ENCODE results near the gene AOPEP. TPM values are rescaled to one million over a fixed set of nuclear protein-coding genes. Genes with fewer than 3 reads are reported as not detected.
"Not testable (repeated sequence)": the region's sequence is repeated elsewhere in the genome, so short reads cannot be mapped to it uniquely, and the experiment has no call there.

Gene AOPEP
- total and polyA plus RNA-seq, 2 of the 13 experiments (the other 11 are each of a cell fraction or from before 2014, with no cell fraction given), result 22.2 to 41.6 TPM

GRCh38 chr9:94878804-94879203, 152.3 kb downstream of the AOPEP start:
- H3K4me2 ChIP-seq (ENCODE audit: low read depth, low read length); H3K27ac ChIP-seq (ENCODE audit: extremely low read length, insufficient read depth, low read length); CTCF ChIA-PET (ENCODE audit: low intra/inter-chr PET ratio, low total read pairs); in situ Hi-C loops (cut with HindIII; ENCODE audit: extremely low pct_ligation_motif_present, low pct_unique_long_range_greater_than_20kb); H3K27me3 ChIP-seq (ENCODE audit: control insufficient read depth in 1 of 2, insufficient read depth in 2 of 2, low read length in 2 of 2); H2AFZ ChIP-seq (ENCODE audit: low read length); H3K36me3 ChIP-seq (replicated peaks in 1 of 2; ENCODE audit: control insufficient read depth in 1 of 2, insufficient read depth in 2 of 2, low read length in 2 of 2); intact Hi-C loops (cut with micrococcal nuclease; ENCODE audit: unreplicated experiment); H3K4me1 ChIP-seq (ENCODE audit: insufficient read depth, low read length); H3K9me3 ChIP-seq (ENCODE audit: low read length); FAIRE-seq; H3K9ac ChIP-seq (ENCODE audit: insufficient read depth, low read depth, low read length); ATAC-seq; DNase-seq (ENCODE audit: low spot score); H4K20me1 ChIP-seq (ENCODE audit: insufficient read depth, low read length); H3K4me3 ChIP-seq (replicated peaks in 1 of 3; ENCODE audit: insufficient read depth in 1 of 3, low read depth in 2 of 3, low read length in 3 of 3); BruUV-seq (replicated peaks); H3K79me2 ChIP-seq (ENCODE audit: insufficient read depth, low read length): not testable (repeated sequence)
- 94% methylated on average over 3 of the region's 3 CpGs for WGBS (ENCODE audit: low lambda C conversion rate)
- POLR2A ChIA-PET, result interaction anchor here (0.6 kb wide), 1 partner anchor 22 kb away, joined by 3 read pairs; no protein-coding TSS in a partner anchor

DNA sequence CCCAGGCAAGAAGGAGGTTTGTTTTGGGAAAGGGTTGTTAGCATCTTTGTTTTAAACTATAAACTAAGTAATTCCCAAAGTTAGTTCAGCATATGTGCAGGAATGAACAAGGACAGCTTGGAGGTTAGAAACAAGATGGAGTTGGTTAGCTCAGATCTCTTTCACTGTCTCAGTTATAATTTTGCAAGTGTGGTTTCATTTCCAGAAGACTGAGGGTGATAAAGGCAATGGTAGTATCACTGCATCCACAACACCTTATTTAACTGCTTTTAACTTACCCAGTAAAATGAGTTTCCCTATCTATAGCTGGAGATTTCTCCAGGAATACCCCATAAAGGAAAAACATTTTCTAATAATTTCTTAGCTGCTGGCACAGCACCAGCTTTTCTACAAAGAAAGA, 152.7 kb downstream of the AOPEP start:
- in situ Hi-C loops (cut with HindIII; ENCODE audit: extremely low pct_ligation_motif_present, low pct_unique_long_range_greater_than_20kb), result no loop called here

More for the DNA sequence above, 152.7 kb downstream of the AOPEP start:
- no peak for TF ChIP-seq ZSCAN5A (CRISPR knock-in tag; IDR thresholded peaks at IDR 0.05; ENCODE audit: borderline replicate concordance)
- TF ChIP-seq, protein P1, sequence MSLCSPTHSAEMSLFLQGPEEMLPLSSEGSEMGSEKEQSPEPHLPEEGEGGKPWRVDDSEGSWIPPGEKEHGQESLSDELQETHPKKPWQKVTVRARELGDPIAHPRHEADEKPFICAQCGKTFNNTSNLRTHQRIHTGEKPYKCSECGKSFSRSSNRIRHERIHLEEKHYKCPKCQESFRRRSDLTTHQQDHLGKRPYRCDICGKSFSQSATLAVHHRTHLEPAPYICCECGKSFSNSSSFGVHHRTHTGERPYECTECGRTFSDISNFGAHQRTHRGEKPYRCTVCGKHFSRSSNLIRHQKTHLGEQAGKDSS (CRISPR knock-in tag; IDR thresholded peaks at IDR 0.05; ENCODE audit: borderline replicate concordance, low read depth), result no peak
- Histone ChIP-seq H4K20me1 (ENCODE audit: insufficient read depth, low read length) (no peaks in the 10 kb centered on the region), H3K27me3 (ENCODE audit: control insufficient read depth in 1 of 2, insufficient read depth in 2 of 2, low read length in 2 of 2) (no peaks in the 10 kb centered on the region), H3K9ac (ENCODE audit: insufficient read depth, low read depth, low read length) (no peak overlapping the region), H3K27ac (ENCODE audit: extremely low read length, insufficient read depth, low read length) (no peak overlapping the region), H3K4me1 (ENCODE audit: insufficient read depth, low read length) (no peaks in the 10 kb centered on the region), H3K9me3 (ENCODE audit: low read length) (no peaks in the 10 kb centered on the region), H2AFZ (ENCODE audit: low read length) (no peak overlapping the region), H3K79me2 (ENCODE audit: insufficient read depth, low read length) (no peaks in the 10 kb centered on the region), H3K4me2 (ENCODE audit: low read depth, low read length) (no peak overlapping the region), H3K4me3 (replicated peaks in 1 of 3; ENCODE audit: insufficient read depth in 1 of 3, low read depth in 2 of 3, low read length in 3 of 3) (no peak overlapping the region), H3K36me3 (replicated peaks in 1 of 2; ENCODE audit: control insufficient read depth in 1 of 2, insufficient read depth in 2 of 2, low read length in 2 of 2) (no peaks in the 10 kb centered on the region)
- FAIRE-seq, result no peak
- ATAC-seq, result no peak
- ChIA-PET POLR2A (interaction anchor here (0.6 kb wide), 1 partner anchor 22 kb away, joined by 3 read pairs; no protein-coding TSS in a partner anchor), CTCF (ENCODE audit: low intra/inter-chr PET ratio, low total read pairs) (no interaction called here)
- no TSS peak for BruUV-seq (replicated peaks)
- DNase-seq (ENCODE audit: low spot score), result no peak
- intact Hi-C loops (cut with micrococcal nuclease; ENCODE audit: unreplicated experiment), result no loop called here
